Keratinocyte (primary cell): ENCODE measurements around the gene SMCO3.

ENCODE experiments used
- EZH2 ChIP-seq: IDR thresholded peaks from one replicate; pipeline ENCODE4 v1.6.1; 2012; ENCODE audit warnings: inconsistent platforms, mild to moderate bottlenecking, low read length, moderate library complexity
- TF ChIP-seq, protein P1 (sequence below), 3 experiments: IDR thresholded peaks in 1 of 3; conservative IDR thresholded peaks in 1 of 3; optimal IDR thresholded peaks in 1 of 3; 2 replicates in 2 of 3; 3 replicates in 1 of 3; pipeline versions ENCODE3 to v1.5.1; 2011; ENCODE audit warnings: low read length in 3 of 3, mild to moderate bottlenecking in 3 of 3, moderate library complexity in 2 of 3, control low read depth in 1 of 3, inconsistent platforms in 1 of 3; ENCODE audit not compliant: insufficient read depth in 2 of 3; ENCODE audit errors: extremely low read depth in 1 of 3

DNA sequence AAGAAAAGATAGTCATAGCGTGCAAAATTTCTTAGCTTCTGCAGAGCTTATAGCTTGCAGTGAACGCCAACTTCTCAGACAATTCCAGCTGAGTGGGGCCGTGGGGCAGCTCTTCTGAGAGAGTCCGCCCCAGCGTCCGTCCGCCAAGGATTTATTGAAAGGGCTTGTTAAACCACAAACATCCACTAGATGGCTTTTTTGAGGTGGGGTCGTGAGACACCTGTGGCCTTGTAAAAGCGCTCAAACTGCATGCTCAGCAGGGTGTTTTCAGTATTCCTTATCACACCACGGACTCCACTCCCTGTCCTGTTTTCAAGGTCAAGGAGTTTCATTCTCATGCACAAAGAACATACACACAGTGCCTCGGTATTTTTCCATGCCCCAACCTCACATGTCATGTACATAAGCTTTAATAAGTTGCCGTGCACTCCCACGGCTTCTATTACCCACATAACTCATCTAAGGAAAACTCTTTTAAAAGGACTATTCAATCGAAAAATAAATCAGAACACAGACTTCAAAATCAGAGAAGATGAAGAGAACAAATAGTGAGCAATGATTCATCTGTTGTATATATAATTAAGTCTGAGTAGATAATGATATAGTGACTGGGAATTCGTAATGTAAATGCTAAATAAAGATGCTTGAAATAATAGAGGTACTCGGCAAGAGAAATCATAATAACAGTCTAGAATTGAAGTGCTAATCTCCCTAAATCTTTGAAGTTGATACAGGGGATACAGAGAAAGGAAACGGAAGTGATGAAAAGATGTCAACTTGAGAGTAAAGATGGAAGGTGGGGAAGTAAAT lies 57.4 kb downstream of the SMCO3 start:
- TF ChIP-seq, protein P1, sequence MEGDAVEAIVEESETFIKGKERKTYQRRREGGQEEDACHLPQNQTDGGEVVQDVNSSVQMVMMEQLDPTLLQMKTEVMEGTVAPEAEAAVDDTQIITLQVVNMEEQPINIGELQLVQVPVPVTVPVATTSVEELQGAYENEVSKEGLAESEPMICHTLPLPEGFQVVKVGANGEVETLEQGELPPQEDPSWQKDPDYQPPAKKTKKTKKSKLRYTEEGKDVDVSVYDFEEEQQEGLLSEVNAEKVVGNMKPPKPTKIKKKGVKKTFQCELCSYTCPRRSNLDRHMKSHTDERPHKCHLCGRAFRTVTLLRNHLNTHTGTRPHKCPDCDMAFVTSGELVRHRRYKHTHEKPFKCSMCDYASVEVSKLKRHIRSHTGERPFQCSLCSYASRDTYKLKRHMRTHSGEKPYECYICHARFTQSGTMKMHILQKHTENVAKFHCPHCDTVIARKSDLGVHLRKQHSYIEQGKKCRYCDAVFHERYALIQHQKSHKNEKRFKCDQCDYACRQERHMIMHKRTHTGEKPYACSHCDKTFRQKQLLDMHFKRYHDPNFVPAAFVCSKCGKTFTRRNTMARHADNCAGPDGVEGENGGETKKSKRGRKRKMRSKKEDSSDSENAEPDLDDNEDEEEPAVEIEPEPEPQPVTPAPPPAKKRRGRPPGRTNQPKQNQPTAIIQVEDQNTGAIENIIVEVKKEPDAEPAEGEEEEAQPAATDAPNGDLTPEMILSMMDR (optimal IDR thresholded peaks at IDR 0.05 in 1 of 3, IDR thresholded peaks at IDR 0.05 in 1 of 3, conservative IDR thresholded peaks at IDR 0.05 in 1 of 3; ENCODE audit: extremely low read depth in 1 of 3, insufficient read depth in 2 of 3, low read length in 3 of 3) = peak in 1 of 3 experiments; percentile 5
- TF ChIP-seq EZH2 = no peak
